ENCODE data around the gene MRPS35.

- TF ChIP-seq EZH2 (IDR thresholded peaks at IDR 0.05) (no peak), POLR2AphosphoS5 (IDR thresholded peaks at IDR 0.05; ENCODE audit: borderline replicate concordance, low read depth, low read length) (no peak)
These were observed 43.1 kb upstream of the MRPS35 start for GRCh38 chr12:27667540-27667939.
